GM23338 (cell line): ENCODE data around the gene CACNB2. TPM values are rescaled to one million over a fixed set of nuclear protein-coding genes. Genes with fewer than 3 reads are reported as not detected.

ENCODE experiments used
- EZH2 ChIP-seq: fragments of 200-600 bp; sonication (generic); IDR thresholded peaks from one replicate; pipeline ENCODE4 v1.8.0; 2017; ENCODE audit warnings: antibody characterized with exemption, mild to moderate bottlenecking, low read depth; ENCODE audit not compliant: unreplicated experiment
- NANOG ChIP-seq: IDR thresholded peaks from 2 replicates; pipeline ENCODE4 v1.6.1; 2016; ENCODE audit warnings: antibody characterized with exemption, borderline replicate concordance
- POLR2AphosphoS5 ChIP-seq: IDR thresholded peaks from 2 replicates; pipeline ENCODE4 v1.6.1; 2016; ENCODE audit warnings: antibody characterized with exemption, low read depth
- REST ChIP-seq: IDR thresholded peaks from one replicate; pipeline ENCODE4 v1.6.1; 2018; ENCODE audit warnings: antibody characterized with exemption; ENCODE audit not compliant: unreplicated experiment
- ZNF331 ChIP-seq: fragments of 250-450 bp; sonication (Bioruptor Pico); IDR thresholded peaks from 2 replicates; pipeline ENCODE4 v1.5.0; 2020; ENCODE audit warnings: low read depth, mild to moderate bottlenecking, moderate library complexity
- ZNF462 ChIP-seq: fragments of 250-450 bp; sonication (Bioruptor Pico); IDR thresholded peaks from 2 replicates; pipeline ENCODE4 v1.5.0; 2020; ENCODE audit warnings: mild to moderate bottlenecking, moderate library complexity
- polyA plus RNA-seq: library from polyadenylated mRNA; unstranded; fragments of >200 nt; fragmentation: Nextera tagmentation; extraction: Ambion mirVana; gene quantifications from 2 replicates; pipeline ENCODE4 v1.2.1, GENCODE V29; 2016
- total RNA-seq: library from RNA; depleted of rRNA; stranded (reverse); fragments of >200 nt; shearing (Covaris generic); gene quantifications from 2 replicates; pipeline ENCODE4 v1.2.3, GENCODE V29; 2014
- TF ChIP-seq, protein P1 (sequence below): IDR thresholded peaks from 2 replicates; pipeline ENCODE4 v1.6.1; 2016; ENCODE audit warnings: antibody characterized with exemption

Gene CACNB2
- total and polyA plus RNA-seq, 2 experiments from 2014 or later: 5.0 to 5.9 TPM

GRCh38 chr10:18455086-18455884, 315.1 kb downstream of the CACNB2 start (continued):
- TF ChIP-seq ZNF462 (CRISPR knock-in tag): no peak
- TF ChIP-seq, protein P1, sequence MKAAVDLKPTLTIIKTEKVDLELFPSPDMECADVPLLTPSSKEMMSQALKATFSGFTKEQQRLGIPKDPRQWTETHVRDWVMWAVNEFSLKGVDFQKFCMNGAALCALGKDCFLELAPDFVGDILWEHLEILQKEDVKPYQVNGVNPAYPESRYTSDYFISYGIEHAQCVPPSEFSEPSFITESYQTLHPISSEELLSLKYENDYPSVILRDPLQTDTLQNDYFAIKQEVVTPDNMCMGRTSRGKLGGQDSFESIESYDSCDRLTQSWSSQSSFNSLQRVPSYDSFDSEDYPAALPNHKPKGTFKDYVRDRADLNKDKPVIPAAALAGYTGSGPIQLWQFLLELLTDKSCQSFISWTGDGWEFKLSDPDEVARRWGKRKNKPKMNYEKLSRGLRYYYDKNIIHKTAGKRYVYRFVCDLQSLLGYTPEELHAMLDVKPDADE: no peak
- no peak for TF ChIP-seq NANOG
- TF ChIP-seq POLR2AphosphoS5: no peak
- no peak for TF ChIP-seq ZNF331
- TF ChIP-seq EZH2: no peak
- TF ChIP-seq REST: no peak
